Measurements from ENCODE around the gene ITGB6.

The ITGB6 gene

DNA sequence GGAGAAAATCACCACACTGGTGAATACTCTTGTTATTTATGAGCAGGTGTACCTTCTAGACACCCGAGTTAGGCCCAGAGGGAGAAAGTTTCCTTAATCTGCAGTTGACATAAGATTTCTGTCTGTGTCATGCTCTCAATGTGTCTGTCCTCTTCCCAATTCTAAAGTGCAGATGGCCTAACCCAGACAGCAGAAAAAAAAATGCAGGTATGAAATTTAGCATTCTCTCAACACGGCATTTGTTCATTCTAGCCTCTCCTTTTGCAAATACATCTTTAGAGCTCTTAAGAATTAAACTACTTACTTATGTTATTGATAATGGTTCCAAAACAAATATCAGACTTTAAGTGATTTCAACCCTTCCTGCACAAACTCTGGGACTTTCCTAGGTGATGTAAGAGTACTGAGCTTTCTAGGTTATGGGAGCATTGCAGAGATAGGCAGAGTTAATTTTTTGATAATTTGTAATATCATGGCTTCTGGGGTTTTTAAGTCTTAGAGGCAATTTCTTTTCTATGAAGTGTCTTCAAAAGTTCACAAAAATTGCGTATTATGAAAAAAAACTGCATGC is 32.9 kb upstream of the ITGB6 start:
- Histone ChIP-seq H3K27ac (no peak overlapping the region), H3K9me3 (ENCODE audit: control insufficient read depth, low read length) (no peaks in the 10 kb centered on the region), H3K4me1 (peaks cover 16% of the 10 kb centered on the region), H3K4me3 (ENCODE audit: low read depth, low read length) (no peak overlapping the region), H2AFZ (no peak overlapping the region), H3K79me2 (no peaks in the 10 kb centered on the region), H3K36me3 (ENCODE audit: control insufficient read depth, insufficient read depth, low read length) (no peaks in the 10 kb centered on the region), H3K27me3 (ENCODE audit: control insufficient read depth, insufficient read depth, low read length) (no peaks in the 10 kb centered on the region), H3K9ac (no peak overlapping the region), H3K4me2 (ENCODE audit: low read length) (no peak overlapping the region)
- TF ChIP-seq, protein P1, sequence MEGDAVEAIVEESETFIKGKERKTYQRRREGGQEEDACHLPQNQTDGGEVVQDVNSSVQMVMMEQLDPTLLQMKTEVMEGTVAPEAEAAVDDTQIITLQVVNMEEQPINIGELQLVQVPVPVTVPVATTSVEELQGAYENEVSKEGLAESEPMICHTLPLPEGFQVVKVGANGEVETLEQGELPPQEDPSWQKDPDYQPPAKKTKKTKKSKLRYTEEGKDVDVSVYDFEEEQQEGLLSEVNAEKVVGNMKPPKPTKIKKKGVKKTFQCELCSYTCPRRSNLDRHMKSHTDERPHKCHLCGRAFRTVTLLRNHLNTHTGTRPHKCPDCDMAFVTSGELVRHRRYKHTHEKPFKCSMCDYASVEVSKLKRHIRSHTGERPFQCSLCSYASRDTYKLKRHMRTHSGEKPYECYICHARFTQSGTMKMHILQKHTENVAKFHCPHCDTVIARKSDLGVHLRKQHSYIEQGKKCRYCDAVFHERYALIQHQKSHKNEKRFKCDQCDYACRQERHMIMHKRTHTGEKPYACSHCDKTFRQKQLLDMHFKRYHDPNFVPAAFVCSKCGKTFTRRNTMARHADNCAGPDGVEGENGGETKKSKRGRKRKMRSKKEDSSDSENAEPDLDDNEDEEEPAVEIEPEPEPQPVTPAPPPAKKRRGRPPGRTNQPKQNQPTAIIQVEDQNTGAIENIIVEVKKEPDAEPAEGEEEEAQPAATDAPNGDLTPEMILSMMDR (IDR thresholded peaks at IDR 0.05) = no peak

- Histone ChIP-seq H3K4me2 (ENCODE audit: low read length) (no peak overlapping the region), H3K36me3 (ENCODE audit: control insufficient read depth, insufficient read depth, low read length) (no peaks in the 10 kb centered on the region), H2AFZ (no peak overlapping the region), H3K4me1 (peaks cover 42% of the 10 kb centered on the region), H3K4me3 (ENCODE audit: low read depth, low read length) (no peak overlapping the region), H3K27ac (no peak overlapping the region), H3K27me3 (ENCODE audit: control insufficient read depth, insufficient read depth, low read length) (no peaks in the 10 kb centered on the region), H3K9ac (no peak overlapping the region), H3K79me2 (no peaks in the 10 kb centered on the region), H3K9me3 (ENCODE audit: control insufficient read depth, low read length) (no peaks in the 10 kb centered on the region)
- TF ChIP-seq, protein P1 (IDR thresholded peaks at IDR 0.05) = no peak
Measured at GRCh38 chr2:160229591-160229990, 29.5 kb upstream of the ITGB6 start.

DNA sequence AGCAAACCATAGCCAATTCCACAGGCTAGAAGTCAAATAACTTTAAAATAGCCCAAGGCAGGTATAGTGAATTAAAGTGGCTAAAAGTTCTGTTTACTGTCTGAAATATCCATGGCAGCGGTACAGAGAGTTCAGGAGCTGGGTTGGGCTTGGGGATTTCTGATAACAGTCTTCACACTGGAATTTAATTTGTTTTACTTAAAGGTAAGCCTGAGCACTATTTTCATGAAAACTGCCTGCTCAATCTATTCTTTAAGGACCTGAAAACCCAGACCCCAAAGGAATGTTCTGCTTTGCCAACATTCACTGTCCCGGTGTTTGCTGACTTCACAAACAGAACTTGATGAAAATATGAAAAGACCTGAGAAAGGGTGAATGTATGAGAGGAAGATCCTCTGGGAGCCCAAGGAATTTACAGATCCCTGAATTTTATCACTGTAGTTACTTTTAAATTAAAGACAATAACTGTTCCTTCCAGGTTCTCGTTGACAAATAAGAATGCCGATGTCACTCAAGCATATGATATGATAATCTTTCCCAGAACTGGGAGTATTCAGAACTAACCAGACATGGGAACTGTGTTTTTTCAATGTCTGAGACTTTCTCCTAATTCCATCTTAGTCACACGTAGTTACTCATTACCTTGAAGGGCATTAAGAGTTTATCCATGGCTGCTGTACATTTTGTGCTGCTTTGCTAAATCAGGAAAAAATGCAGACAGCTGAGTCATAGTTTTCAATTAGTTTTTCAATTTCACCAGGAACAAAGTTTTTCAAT is 28.3 kb upstream of the ITGB6 start:
- TF ChIP-seq, protein P1 (IDR thresholded peaks at IDR 0.05) = no peak
- H3K27ac ChIP-seq = peak overlapping the region; percentile 57
- H3K4me2 ChIP-seq (ENCODE audit: low read length) = no peak overlapping the region
- no peaks in the 10 kb centered on the region for H3K27me3 ChIP-seq (ENCODE audit: control insufficient read depth, insufficient read depth, low read length)
- no peaks in the 10 kb centered on the region for H3K36me3 ChIP-seq (ENCODE audit: control insufficient read depth, insufficient read depth, low read length)
- H3K79me2 ChIP-seq = no peaks in the 10 kb centered on the region
- H3K9me3 ChIP-seq (ENCODE audit: control insufficient read depth, low read length) = no peaks in the 10 kb centered on the region
- H2AFZ ChIP-seq = peak overlapping the region; percentile 47
- H3K9ac ChIP-seq = no peak overlapping the region
- H3K4me1 ChIP-seq = peaks cover 46% of the 10 kb centered on the region
- H3K4me3 ChIP-seq (ENCODE audit: low read depth, low read length) = no peak overlapping the region

- H3K4me1 ChIP-seq = peaks cover 55% of the 10 kb centered on the region
- H3K4me3 ChIP-seq (ENCODE audit: low read depth, low read length) = no peak overlapping the region
- TF ChIP-seq, protein P1 (IDR thresholded peaks at IDR 0.05) = no peak
- H3K27me3 ChIP-seq (ENCODE audit: control insufficient read depth, insufficient read depth, low read length) = no peaks in the 10 kb centered on the region
- no peaks in the 10 kb centered on the region for H3K9me3 ChIP-seq (ENCODE audit: control insufficient read depth, low read length)
- H3K9ac ChIP-seq = no peak overlapping the region
- H3K79me2 ChIP-seq = no peaks in the 10 kb centered on the region
- no peaks in the 10 kb centered on the region for H3K36me3 ChIP-seq (ENCODE audit: control insufficient read depth, insufficient read depth, low read length)
- H2AFZ ChIP-seq = peak overlapping the region; percentile 47
- H3K4me2 ChIP-seq (ENCODE audit: low read length) = no peak overlapping the region
- H3K27ac ChIP-seq = peak overlapping the region; percentile 57
Measured at GRCh38 chr2:160227293-160227915, 27.3 kb upstream of the ITGB6 start.

Measured in parathyroid adenoma (tissue), 2 donors.